H7 (cell line): Measurements from ENCODE around the gene COLEC11. TPM values are rescaled to one million over a fixed set of nuclear protein-coding genes. Genes with fewer than 3 reads are reported as not detected.
"Not testable (repeated sequence)": the region's sequence is repeated elsewhere in the genome, so short reads cannot be mapped to it uniquely, and the experiment has no call there.

ENCODE experiments used
- DNase-seq: peaks from one replicate; pipeline ENCODE4 v3.0.0; 2012
- H3K27me3 ChIP-seq: 2 replicates; pipeline ENCODE4 v1.6.0; 2011; ENCODE audit warnings: mild to moderate bottlenecking, low read length; ENCODE audit not compliant: control insufficient read depth, insufficient read depth
- H3K36me3 ChIP-seq: replicated peaks from 2 replicates; pipeline ENCODE4 v1.5.1; 2011; ENCODE audit warnings: low read length; ENCODE audit not compliant: control insufficient read depth, insufficient read depth
- H3K4me3 ChIP-seq: 2 replicates; pipeline ENCODE4 v1.5.1; 2011; ENCODE audit warnings: low read depth, mild to moderate bottlenecking, control low read depth, low read length, moderate library complexity; ENCODE audit not compliant: insufficient read depth
- total RNA-seq: library from RNA; depleted of rRNA; stranded (reverse); fragments of >200 nt; shearing (Covaris generic); gene quantifications from 2 replicates; pipeline ENCODE4 v1.2.3, GENCODE V29; 2014

The COLEC11 gene
- total RNA-seq, 1 experiment from 2014 or later, result not detected

DNA sequence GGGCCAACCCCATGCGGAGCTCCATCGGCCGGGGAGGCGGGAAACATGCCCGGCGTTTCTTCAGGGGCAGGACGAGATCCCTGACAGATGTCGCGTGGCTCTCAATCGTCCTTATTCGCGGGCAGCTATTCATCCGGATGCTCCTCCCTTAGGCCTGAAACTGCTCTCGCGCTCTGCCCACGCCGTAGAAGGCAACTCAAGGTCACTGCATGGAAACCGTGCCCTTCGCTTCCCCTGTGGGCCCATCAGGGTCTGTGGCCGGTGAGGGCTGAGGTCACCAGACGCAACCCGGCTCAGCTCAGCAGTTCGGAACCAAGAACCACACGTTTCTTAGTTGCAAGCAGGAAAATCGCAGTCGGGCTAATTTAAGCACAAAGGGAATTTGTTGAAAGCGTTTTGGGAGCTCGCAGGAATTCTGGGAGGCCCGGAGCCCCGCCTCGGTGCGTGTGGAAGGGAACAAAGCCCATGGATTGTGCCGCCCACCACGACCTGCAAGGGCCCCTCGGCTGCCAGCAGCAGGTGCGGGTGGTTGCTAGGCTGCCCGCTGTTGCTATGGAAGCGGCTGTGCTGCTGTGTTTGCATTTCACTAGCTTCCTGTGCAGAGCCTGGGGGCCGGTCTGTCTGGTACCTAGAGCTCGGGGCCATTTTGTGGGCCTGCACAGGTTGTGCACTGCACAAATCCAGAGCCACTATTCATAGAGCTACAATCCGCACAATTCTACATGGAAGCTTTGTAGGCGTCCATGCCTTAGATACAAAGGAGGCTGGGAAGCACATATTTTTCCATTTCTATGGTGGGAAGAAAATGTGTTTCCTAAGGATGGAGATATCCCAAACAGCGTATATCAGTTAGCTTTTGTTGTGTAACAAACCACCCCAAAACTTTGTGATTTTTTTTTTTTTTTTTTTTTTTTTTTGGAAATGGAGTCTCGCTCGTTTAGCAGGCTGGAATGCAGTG lies 57.1 kb downstream of the COLEC11 start:
- Histone ChIP-seq H3K4me3 (peak overlapping the region; percentile 27), H3K27me3 (no peaks in the 10 kb centered on the region; the same call in 1 of the 2 replicates), H3K36me3 (no peaks in the 10 kb centered on the region)
- DNase-seq, result peak; percentile 95

DNA sequence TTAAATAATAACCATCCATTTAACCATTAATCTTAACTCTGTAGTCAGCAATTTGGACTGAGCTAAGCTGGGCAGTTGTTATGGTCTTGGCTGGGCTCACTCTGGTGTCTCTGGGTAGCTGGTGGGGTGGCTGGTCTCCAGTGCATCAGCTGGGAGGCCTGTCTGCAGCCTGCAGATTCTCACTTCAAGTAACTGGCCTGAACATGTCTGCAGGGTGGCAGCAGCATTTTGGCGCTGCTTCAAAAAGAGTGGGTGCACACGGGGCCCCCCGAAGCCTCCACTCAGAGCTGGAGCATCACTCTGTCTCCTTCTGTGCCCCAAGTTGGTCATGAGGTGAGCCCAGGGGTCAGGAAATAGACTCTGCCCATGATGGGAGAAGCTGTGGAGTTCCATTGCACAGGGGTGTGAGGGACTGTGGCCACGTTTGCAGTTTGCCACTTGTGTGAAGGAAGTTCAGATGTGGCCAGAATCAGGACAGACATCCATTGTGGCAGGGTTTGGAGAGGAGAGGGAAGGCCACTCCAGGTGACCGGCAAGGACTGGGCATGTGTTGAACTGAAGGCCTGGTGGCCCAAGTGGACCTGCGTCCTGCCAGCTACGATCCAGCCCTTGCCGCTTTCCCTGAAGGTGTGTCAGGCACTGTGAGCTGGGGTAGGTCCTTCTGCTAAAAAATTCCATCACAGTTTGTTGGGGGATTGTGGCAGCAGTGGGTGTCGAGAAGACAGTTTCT lies 58.1 kb downstream of the COLEC11 start:
- no peak for DNase-seq
- Histone ChIP-seq H3K27me3 (no peaks in the 10 kb centered on the region; the same call in 1 of the 2 replicates), H3K36me3 (no peaks in the 10 kb centered on the region)

DNA sequence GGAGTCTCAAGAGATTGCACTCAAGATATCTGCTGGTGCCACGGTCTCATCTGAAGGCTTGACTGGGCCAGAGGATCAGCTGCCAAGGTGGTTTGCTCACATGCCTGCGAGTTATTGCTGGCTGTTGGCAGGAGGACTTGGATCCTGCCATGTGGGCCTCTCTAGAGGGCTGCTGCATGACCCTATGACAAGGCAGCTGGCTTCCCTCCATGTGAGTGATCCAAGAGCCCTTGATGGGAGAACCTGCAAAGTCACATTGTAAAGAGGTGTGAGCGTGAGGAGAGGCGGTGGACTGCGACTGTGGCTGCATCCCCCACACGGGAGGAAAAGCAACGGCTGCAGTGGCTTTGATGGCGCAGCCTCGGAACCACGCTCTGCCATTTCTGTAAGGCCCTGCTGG lies 59.1 kb downstream of the COLEC11 start:
- Histone ChIP-seq H3K4me3 (no peak overlapping the region), H3K27me3 (no peaks in the 10 kb centered on the region; the same call in 1 of the 2 replicates), H3K36me3 (no peaks in the 10 kb centered on the region)
- DNase-seq, result no peak

More for the DNA sequence above, 58.1 kb downstream of the COLEC11 start:
- no peak overlapping the region for H3K4me3 ChIP-seq

DNA sequence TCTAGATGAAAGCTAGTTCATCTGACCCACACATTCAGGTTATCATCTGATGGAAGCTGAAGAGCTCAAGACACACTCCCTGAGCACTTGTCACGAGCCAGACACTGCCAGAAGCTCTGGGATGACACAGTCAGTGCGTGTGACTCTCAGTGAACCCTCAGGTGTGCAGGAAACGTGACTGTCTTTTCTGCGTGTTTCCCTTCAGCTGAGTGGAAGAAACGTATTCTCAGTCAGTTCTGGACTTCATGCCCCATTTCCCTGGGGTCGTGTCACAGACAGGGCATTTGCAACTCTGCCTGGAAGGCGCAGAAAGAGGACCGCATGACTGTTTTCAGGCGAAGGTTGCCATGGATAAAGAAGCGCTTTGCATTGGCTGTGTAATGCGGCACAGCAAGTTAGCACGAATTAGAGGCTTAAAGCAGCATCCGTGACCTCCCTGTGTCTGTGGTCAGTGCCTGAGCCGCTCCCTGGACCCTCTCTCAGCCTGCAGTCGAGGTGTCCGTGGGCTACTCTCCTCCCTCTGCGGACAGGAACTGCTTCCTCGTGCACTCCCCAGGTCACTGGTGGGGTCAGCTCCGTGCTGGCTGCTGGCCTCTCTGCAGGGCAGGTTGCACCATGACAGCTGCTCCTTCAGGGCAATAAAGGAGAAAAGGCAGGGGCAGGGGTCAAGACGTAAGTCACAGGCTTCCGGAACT lies 59.8 kb downstream of the COLEC11 start:
- no peak overlapping the region for H3K4me3 ChIP-seq
- H3K27me3 ChIP-seq, result no peaks in the 10 kb centered on the region; the same call in 1 of the 2 replicates
- no peaks in the 10 kb centered on the region for H3K36me3 ChIP-seq
- DNase-seq, result no peak

DNA sequence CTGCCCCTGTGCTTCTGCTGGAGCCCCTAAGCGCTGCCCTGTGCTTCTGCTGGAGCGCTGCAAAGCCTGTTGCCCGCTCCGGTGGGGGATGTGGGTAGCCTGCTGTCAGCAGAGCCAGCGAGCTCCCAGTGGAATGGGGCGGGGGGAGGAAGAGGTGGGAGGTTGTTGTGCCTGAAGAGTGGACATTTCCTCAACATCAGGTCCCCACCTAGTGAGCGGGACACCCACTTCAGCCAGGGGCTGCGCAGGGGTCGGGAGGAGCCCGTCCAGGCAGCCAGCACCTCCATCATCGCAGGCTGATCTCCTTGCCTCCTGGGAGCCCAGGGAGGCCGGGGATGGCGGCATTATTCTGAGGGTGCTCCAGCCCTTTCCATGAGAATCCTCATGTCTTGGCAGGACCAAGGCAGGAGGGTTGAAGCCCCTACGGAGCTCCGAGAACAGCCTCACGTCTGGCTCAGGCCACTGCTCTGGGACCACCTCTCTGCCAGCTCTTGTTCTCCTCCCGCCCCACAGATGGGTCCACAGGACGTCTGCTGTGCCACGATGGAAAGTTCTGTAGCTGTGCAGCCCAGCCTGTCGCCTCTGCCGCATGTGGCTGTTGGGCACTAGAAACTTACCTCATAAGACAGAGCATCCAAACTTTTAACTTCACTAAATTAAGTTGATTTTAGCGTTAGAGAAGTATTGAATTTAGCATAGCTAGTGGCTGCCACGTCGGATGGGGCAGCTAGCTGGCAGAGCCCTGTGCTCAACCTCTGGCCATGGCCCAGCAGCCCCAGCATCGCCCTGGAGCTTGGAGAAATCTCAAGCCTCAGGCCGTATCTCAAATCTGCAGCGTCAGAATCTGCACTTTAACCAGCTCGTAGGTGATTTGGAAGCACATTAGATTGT lies 61.2 kb downstream of the COLEC11 start:
- H3K4me3 ChIP-seq, result no peak overlapping the region
- no peaks in the 10 kb centered on the region; the same call in 1 of the 2 replicates for H3K27me3 ChIP-seq
- DNase-seq, result no peak
- H3K36me3 ChIP-seq, result no peaks in the 10 kb centered on the region

DNA sequence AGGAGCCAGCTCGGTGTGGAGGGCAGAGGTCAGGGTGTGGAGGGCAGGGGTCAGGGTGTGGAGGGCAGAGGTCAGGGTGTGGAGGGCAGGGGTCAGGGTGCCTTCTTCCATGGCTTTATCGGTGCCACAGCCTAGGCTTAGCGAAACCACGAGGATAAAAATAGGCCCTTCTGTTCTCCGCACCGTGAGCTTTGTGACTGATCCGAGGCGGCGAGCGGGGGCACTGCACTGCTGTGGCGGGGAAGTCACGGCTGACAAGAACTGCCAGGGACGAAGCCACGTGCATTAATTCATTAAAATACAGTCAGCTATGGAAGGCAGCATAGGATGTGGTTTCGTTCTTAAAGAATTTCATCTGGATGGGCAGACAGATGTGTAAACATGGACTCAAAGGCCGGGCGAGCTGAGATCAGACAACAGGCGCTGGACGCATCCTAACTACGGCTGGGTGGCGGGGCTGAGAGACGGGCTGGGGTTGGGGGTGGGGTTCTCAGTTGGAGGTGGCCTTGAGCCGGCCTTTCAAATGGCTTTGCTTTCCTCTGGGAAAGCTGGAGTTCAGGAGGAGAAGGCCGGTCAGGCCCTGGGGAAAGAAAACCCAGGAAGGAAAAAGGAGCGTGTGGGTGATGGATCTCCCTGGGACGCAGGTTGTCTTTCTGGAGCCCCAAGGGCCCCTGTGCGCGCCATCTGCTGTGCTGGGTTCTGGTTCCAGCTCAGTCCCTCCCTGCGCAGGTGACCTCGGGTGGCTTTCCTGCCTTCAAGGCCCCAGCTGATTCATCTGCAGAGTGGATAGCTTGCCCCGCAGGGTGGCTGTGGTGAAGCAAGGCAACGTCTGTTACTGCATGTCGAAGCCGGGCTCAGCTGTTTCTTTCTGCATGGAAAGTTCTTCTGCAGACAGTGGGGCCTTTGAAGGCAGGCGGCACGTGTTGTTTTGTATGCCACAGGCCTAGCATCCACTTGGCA lies 62.1 kb downstream of the COLEC11 start:
- no peak overlapping the region for H3K4me3 ChIP-seq
- H3K36me3 ChIP-seq, result no peaks in the 10 kb centered on the region
- peak; percentile 76 for DNase-seq

DNA sequence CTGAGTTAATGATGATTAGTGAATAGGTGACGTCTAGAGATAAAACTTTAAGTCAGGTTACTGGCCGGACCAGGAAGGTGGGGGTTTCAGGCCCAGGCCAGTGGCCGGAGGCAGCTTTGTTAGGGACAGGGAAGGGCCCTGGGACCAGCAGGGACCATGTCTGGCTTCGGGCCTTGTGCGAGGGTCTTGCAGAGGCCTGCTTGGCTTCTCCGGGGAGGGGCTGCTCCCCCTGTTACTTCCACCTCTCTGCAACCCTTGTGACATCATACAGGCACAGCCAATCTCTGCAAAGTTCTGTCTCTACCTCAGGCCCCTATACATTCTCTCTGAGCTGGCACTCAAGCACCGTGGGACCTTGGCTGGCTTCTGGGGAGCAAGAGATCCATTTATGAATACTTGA lies 63.0 kb downstream of the COLEC11 start, which contains the start of gene ALLC:
Gene ALLC, plus strand, starts transcription at position 320 of the 400 bp plus-strand sequence. CDS start 12,958 bp downstream, outside the sequence.
- no peak for DNase-seq
- H3K4me3 ChIP-seq, result no peak within 1 kb of the TSS
- no peaks in the 10 kb centered on the region for H3K36me3 ChIP-seq
- no peaks in the 10 kb centered on the region; the same call in 1 of the 2 replicates for H3K27me3 ChIP-seq

More for the DNA sequence above, 62.1 kb downstream of the COLEC11 start:
- H3K27me3 ChIP-seq, result no peaks in the 10 kb centered on the region; the same call in 1 of the 2 replicates

DNA sequence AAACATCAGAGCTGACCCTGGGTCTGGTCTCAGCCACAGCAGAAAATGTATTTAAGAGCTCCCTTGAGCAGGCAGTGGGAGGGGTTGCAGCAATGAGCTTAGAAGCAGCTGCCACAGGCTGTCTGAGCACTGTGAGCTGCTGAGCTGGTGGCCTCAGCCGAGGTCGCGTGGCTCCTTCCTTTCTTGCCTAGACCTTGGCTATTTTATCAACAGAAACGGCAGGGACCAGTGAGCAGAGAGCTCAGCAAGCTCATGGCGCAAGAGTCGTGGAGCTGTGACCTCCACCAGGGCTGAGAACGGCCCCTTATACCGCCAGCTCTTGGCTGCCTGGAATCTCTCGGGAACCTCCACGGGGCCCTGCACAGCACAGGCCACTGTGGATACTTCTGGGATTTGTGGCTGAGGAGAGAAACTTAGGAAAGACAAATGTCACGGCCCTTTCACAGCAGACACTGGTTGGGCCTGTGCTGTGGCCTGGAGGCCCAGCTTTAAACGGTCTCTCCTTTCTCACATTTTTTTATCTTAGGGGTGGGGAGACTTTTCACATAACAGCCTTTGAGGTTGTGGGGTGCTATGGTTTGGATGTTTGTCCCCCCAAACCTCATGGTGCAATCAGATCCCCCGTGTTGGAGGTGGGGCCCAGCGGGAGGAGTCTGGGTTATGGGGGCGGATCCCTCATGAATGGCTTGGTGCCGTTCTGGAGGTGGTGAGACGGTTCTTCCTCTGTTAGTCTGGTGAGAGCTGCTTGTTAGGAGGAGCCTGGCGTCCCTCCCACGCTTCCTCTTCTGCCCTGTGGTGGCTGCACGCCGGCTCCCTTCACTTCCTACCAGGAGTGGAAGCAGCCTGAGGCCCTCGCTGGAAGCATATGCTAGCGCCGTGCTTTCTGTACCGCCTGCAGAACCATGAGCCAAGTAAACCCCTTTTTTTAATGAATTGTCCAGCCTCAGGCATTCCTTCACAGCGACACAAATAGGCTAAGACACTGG lies 64.8 kb downstream of the COLEC11 start:
- Histone ChIP-seq H3K27me3 (no peaks in the 10 kb centered on the region; the same call in 1 of the 2 replicates), H3K4me3 (no peak overlapping the region), H3K36me3 (no peaks in the 10 kb centered on the region)
- DNase-seq, result no peak

DNA sequence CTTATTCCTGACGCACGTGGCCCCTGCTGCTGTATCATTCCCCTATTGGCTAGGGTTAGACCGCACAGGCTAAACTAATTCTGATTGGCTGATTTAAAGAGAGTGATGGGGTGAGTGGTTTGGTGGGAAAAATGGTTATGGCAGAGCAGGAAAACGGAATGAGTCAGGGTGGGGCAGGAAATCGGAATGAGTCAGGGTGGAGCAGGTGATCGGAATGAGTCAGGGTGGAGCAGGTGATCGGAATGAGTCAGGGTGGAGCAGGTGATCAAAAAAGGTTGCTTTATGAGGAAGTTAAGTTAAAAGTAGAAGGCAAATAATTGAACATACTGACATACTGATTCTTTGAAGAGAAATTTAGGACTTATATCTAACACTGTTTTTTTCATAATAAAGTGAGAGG lies 65.7 kb downstream of the COLEC11 start:
- H3K36me3 ChIP-seq, H3K27me3 ChIP-seq, DNase-seq, H3K4me3 ChIP-seq: not testable (repeated sequence)

DNA sequence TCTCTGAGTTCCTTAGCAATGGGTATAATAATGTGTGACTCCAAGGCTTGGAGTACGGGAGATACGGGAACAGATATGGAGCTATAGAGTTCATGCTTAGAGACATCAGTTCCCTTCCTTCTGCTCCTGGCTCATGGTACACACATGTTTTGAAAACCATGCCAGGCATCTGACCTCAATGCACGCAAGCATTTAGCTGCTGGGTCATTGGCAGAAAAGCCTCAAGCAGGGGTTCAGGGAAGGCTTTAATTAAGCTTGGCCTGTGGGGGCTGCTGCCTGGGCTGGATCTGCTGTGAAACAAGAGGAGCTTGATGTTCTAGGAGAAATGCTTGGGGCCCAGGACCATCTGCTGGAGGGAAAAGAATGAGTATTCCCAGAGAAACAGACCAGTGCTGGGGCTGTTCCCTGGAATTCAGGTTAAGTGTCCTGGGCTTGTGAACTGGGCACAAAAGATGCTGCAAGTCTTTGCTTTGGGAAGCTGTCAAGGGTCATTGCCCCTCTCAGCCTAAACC lies 66.3 kb downstream of the COLEC11 start:
- no peaks in the 10 kb centered on the region for H3K36me3 ChIP-seq
- H3K4me3 ChIP-seq, result no peak overlapping the region
- H3K27me3 ChIP-seq, result no peaks in the 10 kb centered on the region; the same call in 1 of the 2 replicates
- DNase-seq, result no peak

DNA sequence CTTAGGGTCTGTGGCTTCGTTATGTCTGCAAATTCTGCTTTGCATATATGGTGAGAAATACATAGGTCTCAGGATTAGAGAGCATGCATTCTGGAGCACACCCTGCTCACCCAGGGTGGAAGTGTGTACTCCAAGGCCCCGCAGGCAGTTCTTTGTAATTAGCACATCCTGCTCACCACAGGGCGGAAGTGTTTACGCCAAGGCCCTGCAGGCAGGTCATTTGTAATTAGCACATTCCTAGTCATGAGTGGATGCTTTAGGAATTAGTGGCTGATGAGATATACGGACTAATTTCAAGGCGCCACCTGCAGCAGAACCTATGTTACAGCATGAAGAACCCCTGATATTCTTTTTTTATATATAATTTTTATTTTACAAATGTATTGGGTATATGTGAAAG lies 67.3 kb downstream of the COLEC11 start:
- Histone ChIP-seq H3K36me3 (no peaks in the 10 kb centered on the region), H3K27me3 (no peaks in the 10 kb centered on the region), H3K4me3 (no peak overlapping the region)
- peak; percentile 62 for DNase-seq
